Trophoblast cell (in vitro differentiated cells and primary cell): ENCODE results near the gene RCN2.

Experiments
- DNase-seq, 2 donors: peaks; one replicate each; pipeline ENCODE4 v3.0.0-alpha.2; 2016
- H2AFZ ChIP-seq: 2 replicates; pipeline ENCODE4 v1.6.1; 2013; ENCODE audit warnings: low read length, moderate library complexity, mild to moderate bottlenecking; ENCODE audit not compliant: insufficient read depth, poor library complexity
- H2AK5ac ChIP-seq: 2 replicates; pipeline ENCODE4 v1.6.1; 2013; ENCODE audit warnings: mild to moderate bottlenecking, low read length
- H2BK120ac ChIP-seq: 2 replicates; pipeline ENCODE4 v1.6.1; 2013; ENCODE audit warnings: low read length, mild to moderate bottlenecking, moderate library complexity; ENCODE audit not compliant: insufficient read depth, poor library complexity
- H2BK12ac ChIP-seq: 2 replicates; pipeline ENCODE4 v1.6.1; 2013; ENCODE audit warnings: mild to moderate bottlenecking, low read length, moderate library complexity
- H2BK5ac ChIP-seq: 2 replicates; pipeline ENCODE4 v1.6.1; 2013; ENCODE audit warnings: low read length, low read depth, moderate library complexity, mild to moderate bottlenecking; ENCODE audit not compliant: poor library complexity
- H3K14ac ChIP-seq: 2 replicates; pipeline ENCODE4 v1.6.1; 2013; ENCODE audit warnings: mild to moderate bottlenecking, low read length
- H3K18ac ChIP-seq: 2 replicates; pipeline ENCODE4 v1.6.1; 2013; ENCODE audit warnings: mild to moderate bottlenecking, low read length
- H3K23ac ChIP-seq: 2 replicates; pipeline ENCODE4 v1.6.1; 2013; ENCODE audit warnings: low read length
- H3K27ac ChIP-seq: 2 replicates; pipeline ENCODE4 v1.5.1; 2013; ENCODE audit warnings: low read depth, mild to moderate bottlenecking, inconsistent platforms, low read length, moderate library complexity
- H3K27me3 ChIP-seq: 2 replicates; pipeline ENCODE4 v1.6.1; 2013; ENCODE audit warnings: inconsistent platforms, mild to moderate bottlenecking, low read length, moderate library complexity; ENCODE audit not compliant: insufficient read depth
- H3K36me3 ChIP-seq, 2 experiments: 1 replicate in 1 of 2; 2 replicates in 1 of 2; pipeline ENCODE4 v1.6.1; 2013; ENCODE audit warnings: low read length in 2 of 2, mild to moderate bottlenecking in 2 of 2, moderate library complexity in 1 of 2; ENCODE audit not compliant: insufficient read depth in 2 of 2, control insufficient read depth in 1 of 2
- H3K4ac ChIP-seq: 2 replicates; pipeline ENCODE4 v1.6.1; 2013; ENCODE audit warnings: low read depth, mild to moderate bottlenecking, low read length, moderate library complexity
- H3K4me1 ChIP-seq, 2 experiments: 1 replicate in 1 of 2; 2 replicates in 1 of 2; pipeline ENCODE4 v1.6.1; 2013; ENCODE audit warnings: low read length in 2 of 2, mild to moderate bottlenecking in 2 of 2, moderate library complexity in 1 of 2; ENCODE audit not compliant: insufficient read depth in 2 of 2, control insufficient read depth in 1 of 2
- H3K4me2 ChIP-seq: 2 replicates; pipeline ENCODE4 v1.6.1; 2013; ENCODE audit warnings: inconsistent platforms, mild to moderate bottlenecking, low read length, moderate library complexity
- H3K4me3 ChIP-seq: 2 replicates; pipeline ENCODE4 v1.5.1; 2013; ENCODE audit warnings: mild to moderate bottlenecking, low read depth, low read length, inconsistent platforms
- H3K79me1 ChIP-seq: one replicate; pipeline ENCODE4 v1.6.1; 2013; ENCODE audit warnings: low read length
- H3K79me2 ChIP-seq: 2 replicates; pipeline ENCODE4 v1.6.1; 2013; ENCODE audit warnings: low read length, mild to moderate bottlenecking; ENCODE audit not compliant: control insufficient read depth, insufficient read depth, poor library complexity
- H3K9ac ChIP-seq: 2 replicates; pipeline ENCODE4 v1.6.1; 2013; ENCODE audit warnings: mild to moderate bottlenecking, low read length
- H3K9me3 ChIP-seq: 2 replicates; pipeline ENCODE4 v1.6.1; 2013; ENCODE audit warnings: low read depth, mild to moderate bottlenecking, control low read depth, inconsistent platforms, low read length; ENCODE audit not compliant: insufficient read depth
- H4K12ac ChIP-seq: 2 replicates; pipeline ENCODE4 v1.6.1; 2013; ENCODE audit warnings: low read depth, mild to moderate bottlenecking, low read length, moderate library complexity
- H4K8ac ChIP-seq: 2 replicates; pipeline ENCODE4 v1.6.1; 2013; ENCODE audit warnings: low read depth, mild to moderate bottlenecking, low read length, moderate library complexity
- H4K91ac ChIP-seq: one replicate; pipeline ENCODE4 v1.6.1; 2013; ENCODE audit warnings: low read depth, mild to moderate bottlenecking, low read length, moderate library complexity
- WGBS: extraction: QIAGEN DNeasy Blood & Tissue Kit; methylation state at CpG from one replicate; pipeline ENCODE4 v1.1.7; 2013; ENCODE audit warnings: missing lambda C conversion rate; ENCODE audit not compliant: insufficient read length, insufficient coverage; ENCODE audit errors: extremely low coverage; 5-methylcytosine and 5-hydroxymethylcytosine counted together

Gene RCN2

DNA sequence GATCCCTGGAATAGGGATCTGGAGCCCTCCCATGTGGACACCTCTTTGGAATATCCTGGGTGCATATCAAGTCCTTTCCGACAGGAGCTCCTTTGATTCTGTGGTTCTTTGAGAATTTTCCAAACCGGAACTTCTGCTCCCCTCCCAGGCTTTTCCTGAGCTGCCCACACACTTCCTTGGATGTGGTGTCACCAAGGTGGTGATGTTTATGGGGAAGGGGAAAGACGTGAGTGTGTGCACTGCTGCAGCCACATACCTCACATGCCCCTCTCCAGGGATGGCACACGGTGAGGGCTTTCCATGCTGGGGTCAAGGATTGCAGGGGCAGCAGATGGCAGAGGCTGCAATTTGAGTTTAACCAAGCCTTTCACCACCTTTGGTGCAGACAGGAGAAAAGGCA, 35.5 kb downstream of the RCN2 start:
- no peak overlapping the region for H3K27ac ChIP-seq
- no peak overlapping the region for H2BK12ac ChIP-seq
- H3K9me3 ChIP-seq, result no peaks in the 10 kb centered on the region
- peaks cover 4 to 14% of the 10 kb centered on the region in 2 experiments for H3K4me1 ChIP-seq
- H2AK5ac ChIP-seq, result no peak overlapping the region
- no peak overlapping the region for H3K9ac ChIP-seq
- no CpG with 5 or more reads among the region's 4 CpGs for WGBS
- H3K18ac ChIP-seq, result no peak overlapping the region
- no peak overlapping the region for H2BK120ac ChIP-seq
- H3K4me2 ChIP-seq, result no peak overlapping the region
- DNase-seq, result no peak
- H3K4me3 ChIP-seq, result no peak overlapping the region
- H4K8ac ChIP-seq, result no peak overlapping the region
- H2BK5ac ChIP-seq, result no peak overlapping the region
- no peak overlapping the region for H4K91ac ChIP-seq
- no peaks in the 10 kb centered on the region for H3K27me3 ChIP-seq
- H3K36me3 ChIP-seq, result no peaks in the 10 kb centered on the region
- peaks cover 2% of the 10 kb centered on the region for H3K79me1 ChIP-seq
- H4K12ac ChIP-seq, result no peak overlapping the region
- no peak overlapping the region for H3K4ac ChIP-seq
- H3K14ac ChIP-seq, result no peak overlapping the region
- no peaks in the 10 kb centered on the region for H3K79me2 ChIP-seq
- H3K23ac ChIP-seq, result no peak overlapping the region
- H2AFZ ChIP-seq, result no peak overlapping the region

DNA sequence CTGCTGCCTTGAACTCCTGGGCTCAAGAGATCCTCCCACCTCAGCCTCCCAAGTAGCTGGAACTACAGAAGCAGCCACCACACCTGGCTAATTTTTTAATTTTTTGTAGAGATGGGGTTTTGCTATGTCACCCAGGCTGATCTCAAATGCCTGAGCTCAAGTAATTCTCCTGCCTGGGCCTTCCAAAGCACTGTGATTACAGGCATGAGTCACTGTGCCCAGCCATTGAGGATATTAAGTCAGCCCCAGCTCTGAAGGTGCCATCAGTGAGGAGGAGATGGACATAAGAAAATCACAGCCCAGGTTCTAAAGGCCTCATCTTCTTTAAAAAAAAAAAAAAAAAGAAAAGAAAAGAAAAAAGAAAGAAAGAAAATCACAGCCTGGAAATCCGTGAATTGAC, 36.8 kb downstream of the RCN2 start:
- no peak overlapping the region for H2BK12ac ChIP-seq
- H2BK5ac ChIP-seq, result no peak overlapping the region
- H3K79me1 ChIP-seq, result peaks cover 2% of the 10 kb centered on the region
- H3K9me3 ChIP-seq, result no peaks in the 10 kb centered on the region
- no peak overlapping the region for H3K23ac ChIP-seq
- H3K18ac ChIP-seq, result no peak overlapping the region
- no peak overlapping the region for H3K9ac ChIP-seq
- no peak overlapping the region for H3K4me3 ChIP-seq
- H3K4me1 ChIP-seq, result peaks cover 4 to 14% of the 10 kb centered on the region in 2 experiments
- no peak overlapping the region for H4K8ac ChIP-seq
- H3K27ac ChIP-seq, result no peak overlapping the region
- no peak overlapping the region for H3K4me2 ChIP-seq
- H3K79me2 ChIP-seq, result no peaks in the 10 kb centered on the region
- H4K12ac ChIP-seq, result no peak overlapping the region
- H4K91ac ChIP-seq, result no peak overlapping the region
- DNase-seq, result no peak
- H3K36me3 ChIP-seq, result no peaks in the 10 kb centered on the region
- no peak overlapping the region for H3K4ac ChIP-seq
- H3K27me3 ChIP-seq, result no peaks in the 10 kb centered on the region
- H3K14ac ChIP-seq, result no peak overlapping the region
- H2AFZ ChIP-seq, result no peak overlapping the region
- no peak overlapping the region for H2AK5ac ChIP-seq
- no CpG with 5 or more reads among the region's 1 CpG for WGBS
- H2BK120ac ChIP-seq, result no peak overlapping the region

DNA sequence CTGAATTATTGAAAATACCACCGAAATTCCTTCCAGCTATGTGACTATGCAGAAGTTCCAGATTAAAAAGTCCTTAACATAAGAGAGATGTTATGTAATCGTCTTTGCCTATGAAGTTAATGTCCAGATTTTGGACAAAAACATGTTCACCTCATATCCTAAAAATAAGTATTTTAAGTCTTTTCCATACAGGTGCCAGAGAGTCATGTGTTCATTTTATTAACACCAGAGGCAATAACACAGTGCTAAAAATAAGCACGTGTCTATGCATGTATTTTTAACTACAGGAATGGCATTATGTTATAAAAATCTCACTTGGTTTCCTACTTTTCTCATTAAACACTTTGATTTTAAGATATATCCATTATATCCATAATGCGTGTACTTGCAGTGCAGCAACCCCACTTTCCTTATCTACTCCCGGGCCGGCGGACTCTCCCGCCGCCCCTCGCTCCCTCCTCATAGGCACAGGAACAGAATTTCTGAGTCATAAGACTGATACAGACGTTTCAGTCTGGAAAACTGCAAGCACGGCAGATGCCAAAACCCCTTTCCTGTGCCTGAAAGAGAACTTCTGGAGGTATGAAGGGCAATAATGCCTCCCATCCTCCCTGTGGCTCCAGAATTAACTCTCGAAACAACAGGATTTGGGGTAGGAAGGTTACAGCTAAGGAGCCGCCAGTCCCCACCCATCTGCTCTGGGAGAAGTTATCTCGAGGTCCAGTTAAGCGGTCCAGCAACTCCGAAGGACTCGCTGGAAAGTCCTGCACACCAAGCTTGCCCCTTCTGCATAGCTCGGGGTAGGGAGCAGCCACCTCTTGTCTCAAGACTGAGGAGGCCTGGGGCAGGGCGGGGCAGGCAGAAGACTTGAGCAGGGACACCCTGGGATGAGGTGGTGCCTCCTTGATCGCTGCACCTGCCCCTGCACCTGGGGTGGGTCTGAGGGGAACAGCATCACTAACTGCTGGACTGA, 41.1 kb downstream of the RCN2 start:
- Histone ChIP-seq H3K79me1 (no peaks in the 10 kb centered on the region), H4K8ac (no peak overlapping the region), H3K23ac (no peak overlapping the region), H2BK120ac (no peak overlapping the region), H3K18ac (no peak overlapping the region), H3K14ac (no peak overlapping the region), H3K4me3 (no peak overlapping the region), H3K9ac (no peak overlapping the region), H3K4ac (no peak overlapping the region), H3K9me3 (no peaks in the 10 kb centered on the region), H2BK12ac (no peak overlapping the region), H3K36me3 (no peaks in the 10 kb centered on the region), H2BK5ac (no peak overlapping the region), H3K4me1 (no peaks in the 10 kb centered on the region), H3K79me2 (no peaks in the 10 kb centered on the region), H3K4me2 (no peak overlapping the region), H2AK5ac (no peak overlapping the region), H3K27me3 (no peaks in the 10 kb centered on the region), H4K12ac (no peak overlapping the region), H2AFZ (no peak overlapping the region), H4K91ac (no peak overlapping the region), H3K27ac (no peak overlapping the region)
- DNase-seq, result no peak
- WGBS, result no CpG with 5 or more reads among the region's 21 CpGs

DNA sequence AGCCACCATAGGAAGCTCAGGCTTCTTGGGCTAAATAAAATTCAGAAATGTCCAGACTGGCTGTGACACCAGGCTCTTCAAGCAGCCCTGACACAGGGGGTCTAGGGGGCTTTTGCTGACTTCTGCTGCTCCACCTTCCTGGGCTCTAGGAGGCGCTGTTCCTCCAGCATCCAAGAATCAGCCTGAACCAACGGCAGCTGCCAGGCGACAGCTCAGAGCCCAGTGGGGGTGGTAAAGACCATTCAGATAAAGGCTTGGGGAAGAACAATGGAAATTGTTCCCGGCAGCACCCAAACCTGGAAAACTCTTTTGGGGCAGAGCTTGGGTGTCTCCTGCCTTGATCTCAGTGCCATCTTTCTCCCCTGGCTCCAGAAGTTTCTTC, 41.8 kb downstream of the RCN2 start:
- Histone ChIP-seq H3K27me3 (no peaks in the 10 kb centered on the region), H3K23ac (no peak overlapping the region), H3K79me2 (no peaks in the 10 kb centered on the region), H3K4ac (no peak overlapping the region), H3K14ac (no peak overlapping the region), H2BK5ac (no peak overlapping the region), H3K18ac (no peak overlapping the region), H3K9me3 (no peaks in the 10 kb centered on the region), H4K12ac (no peak overlapping the region), H4K8ac (no peak overlapping the region), H3K79me1 (no peaks in the 10 kb centered on the region), H3K9ac (no peak overlapping the region), H3K4me2 (no peak overlapping the region), H3K36me3 (no peaks in the 10 kb centered on the region), H4K91ac (no peak overlapping the region), H3K4me1 (no peaks in the 10 kb centered on the region), H3K27ac (no peak overlapping the region), H2BK12ac (no peak overlapping the region), H3K4me3 (no peak overlapping the region), H2AFZ (no peak overlapping the region), H2AK5ac (no peak overlapping the region), H2BK120ac (no peak overlapping the region)
- WGBS, result no CpG with 5 or more reads among the region's 4 CpGs
- no peak for DNase-seq
